ENCODE data around the gene SEC61A2.

Gene SEC61A2

DNA sequence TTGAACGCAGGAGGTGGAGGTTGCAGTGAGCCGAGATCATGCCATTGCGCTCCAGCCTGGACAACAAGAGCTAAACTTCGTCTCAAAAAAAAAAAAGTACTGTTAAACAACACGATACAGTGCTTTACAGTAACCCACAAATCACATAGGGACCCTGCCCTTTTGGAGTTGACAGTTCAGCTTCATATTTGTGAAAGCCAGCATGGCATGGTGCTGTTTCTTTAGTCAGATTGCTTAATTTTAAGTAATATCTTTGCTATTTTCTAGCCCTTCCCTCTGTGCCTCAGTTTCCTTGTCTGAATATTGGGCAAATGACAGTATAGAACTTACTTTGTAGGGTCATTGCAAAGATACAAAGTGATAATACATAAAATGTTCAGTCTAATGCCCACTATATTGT, 71.4 kb downstream of the SEC61A2 start:
- DNase-seq: no peak

DNA sequence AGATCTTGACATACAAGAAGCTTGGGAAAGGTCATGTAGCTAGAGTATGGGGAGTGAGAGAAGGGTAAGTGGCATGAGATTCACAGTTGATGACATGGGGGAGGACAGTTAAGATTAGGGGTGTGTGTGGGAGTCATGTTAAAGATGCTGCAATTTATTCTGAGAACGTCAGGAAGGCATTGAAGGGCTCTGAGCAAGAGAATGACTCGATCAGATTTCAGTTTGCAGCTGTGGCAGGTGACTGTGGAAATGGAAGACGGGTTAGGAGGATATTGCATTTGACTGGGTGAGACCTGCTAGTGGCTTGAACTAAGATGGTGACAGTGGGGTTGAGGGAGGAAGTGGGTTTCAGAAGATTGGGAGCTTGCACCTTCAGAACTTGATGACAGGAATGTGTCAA, 72.1 kb downstream of the SEC61A2 start:
- DNase-seq: no peak

DNA sequence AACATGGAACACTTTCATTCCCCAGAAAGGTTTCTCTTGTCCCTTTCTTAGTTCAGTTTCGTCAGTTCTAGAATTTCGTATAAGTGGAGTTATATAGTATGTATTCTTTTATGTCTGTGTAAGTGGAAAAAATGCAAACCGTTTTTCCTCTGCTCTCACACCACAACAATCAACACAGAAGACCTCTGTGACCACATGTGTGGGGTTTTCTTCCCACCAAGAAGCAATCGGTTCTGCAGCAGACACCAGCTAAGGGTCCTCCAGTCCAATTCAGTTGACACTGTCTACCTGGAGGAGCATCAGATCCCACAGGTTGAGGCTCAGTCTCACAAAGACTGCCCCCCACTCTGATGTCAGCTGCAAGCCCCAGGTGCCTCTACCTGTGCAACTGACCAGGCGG, 72.7 kb downstream of the SEC61A2 start:
- no peak for DNase-seq

DNA sequence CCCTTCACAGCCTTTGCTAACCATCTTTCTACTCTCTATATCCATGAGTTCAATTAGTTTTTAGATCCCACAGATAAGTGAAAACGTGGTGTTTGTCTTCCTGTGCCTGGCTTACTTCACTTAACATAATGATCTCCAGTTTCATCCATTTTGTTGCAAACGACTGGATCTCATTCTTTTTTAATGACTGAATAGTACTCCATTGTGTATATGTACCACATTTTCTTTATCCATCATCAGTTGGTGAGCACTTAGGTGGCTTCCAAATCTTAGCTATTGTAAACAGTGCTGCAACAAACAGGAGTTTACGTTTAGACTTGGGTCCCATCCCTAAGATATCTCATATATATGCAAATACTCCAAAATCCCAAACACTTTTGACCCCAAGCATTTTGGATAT, 75.6 kb downstream of the SEC61A2 start:
- no peak for DNase-seq

DNA sequence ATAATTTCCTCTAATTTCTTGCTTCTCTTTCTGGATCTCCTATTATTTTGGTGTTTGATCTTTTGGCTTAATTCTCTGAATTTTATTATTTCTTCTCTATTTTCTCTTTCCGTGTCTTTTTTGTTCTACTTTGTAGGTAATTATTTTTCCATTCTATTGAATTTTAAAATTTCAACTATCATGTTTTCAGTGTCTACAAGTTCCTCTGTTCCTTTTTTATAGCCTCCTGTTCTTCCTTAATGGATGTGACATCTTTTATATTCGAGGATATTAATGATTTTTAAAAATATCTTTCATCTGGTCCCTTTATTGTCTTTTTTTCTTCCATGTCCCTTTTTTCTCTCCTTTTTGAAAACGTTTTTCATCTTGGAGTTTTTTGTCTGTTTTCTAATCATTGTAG, 77.6 kb downstream of the SEC61A2 start:
- no peak for DNase-seq

DNA sequence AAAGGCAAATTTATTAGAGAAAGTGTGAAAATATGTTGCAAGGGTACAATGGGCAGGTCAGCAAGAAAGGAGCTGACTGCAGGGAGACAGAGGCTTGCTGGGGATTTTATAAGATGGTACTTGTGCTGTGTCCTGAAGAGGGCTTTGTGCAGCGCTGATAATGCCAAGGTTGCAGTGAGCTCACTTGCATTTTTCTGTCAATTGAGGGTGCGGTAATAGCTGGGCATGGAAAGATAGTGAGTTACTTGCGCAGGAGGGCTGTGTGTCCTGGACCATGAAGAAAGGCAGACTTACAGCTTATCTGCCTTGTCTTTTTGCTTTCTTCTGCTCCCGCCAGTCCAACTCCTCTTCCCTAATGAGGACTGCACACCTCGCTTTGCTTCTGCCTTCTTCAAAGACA, 79.0 kb downstream of the SEC61A2 start:
- no peak for DNase-seq

DNA sequence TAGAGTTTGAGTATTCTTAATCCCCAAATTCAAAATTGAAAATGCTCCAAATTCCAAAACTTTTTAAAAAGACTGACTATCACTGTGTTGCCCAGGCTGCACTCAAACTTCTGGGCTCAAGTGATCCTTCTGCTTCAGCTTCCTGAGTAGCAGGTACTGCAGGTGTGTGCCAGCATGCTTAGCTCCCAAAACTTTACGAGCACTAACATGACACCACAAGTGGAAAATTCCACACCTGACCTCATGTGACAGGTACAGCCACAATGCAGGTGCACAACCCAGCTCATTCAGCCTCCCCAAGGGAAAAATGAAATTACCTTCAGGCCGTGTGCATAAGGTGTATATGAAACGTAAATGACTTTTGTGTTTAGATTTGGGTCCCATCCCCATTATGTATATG, 83.0 kb downstream of the SEC61A2 start:
- no peak for DNase-seq

DNA sequence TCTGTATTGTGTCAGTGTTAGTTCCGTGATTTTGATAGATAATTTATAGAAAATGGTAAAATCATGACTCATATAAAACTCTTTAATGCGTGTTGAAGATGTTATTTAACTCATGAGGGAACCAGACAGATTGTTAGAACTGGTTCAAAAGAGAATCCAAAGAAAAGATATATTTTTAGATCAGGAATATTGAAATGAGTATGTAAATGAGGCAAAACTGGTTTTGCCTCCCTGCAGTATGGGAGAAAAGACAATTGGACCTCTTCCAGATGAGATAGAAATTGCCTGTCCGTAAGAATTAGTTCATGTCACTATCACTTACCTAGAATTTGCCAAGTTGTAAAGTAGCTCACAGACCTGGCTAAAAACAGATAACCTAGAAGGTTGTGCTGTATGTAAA, 84.1 kb downstream of the SEC61A2 start:
- DNase-seq: no peak

DNA sequence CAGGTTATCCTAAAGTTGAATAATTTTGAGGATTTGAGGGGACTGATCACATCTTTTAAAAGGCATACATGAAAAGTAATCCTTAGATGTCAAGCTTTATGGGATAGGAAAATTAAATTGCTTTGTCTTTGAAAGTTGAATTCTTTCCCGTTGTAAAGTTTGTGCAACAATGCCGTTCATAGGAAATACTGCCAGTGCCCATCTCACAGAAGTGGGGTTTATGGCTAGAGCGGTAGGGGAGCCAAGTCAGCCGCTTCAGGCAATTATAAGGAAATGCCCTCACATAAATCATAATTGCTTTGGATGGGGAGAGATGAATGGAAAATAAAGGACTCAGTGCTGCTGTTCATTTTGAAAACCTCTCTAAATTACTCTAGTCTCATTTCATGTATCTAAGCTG, 84.6 kb downstream of the SEC61A2 start:
- DNase-seq: no peak

DNA sequence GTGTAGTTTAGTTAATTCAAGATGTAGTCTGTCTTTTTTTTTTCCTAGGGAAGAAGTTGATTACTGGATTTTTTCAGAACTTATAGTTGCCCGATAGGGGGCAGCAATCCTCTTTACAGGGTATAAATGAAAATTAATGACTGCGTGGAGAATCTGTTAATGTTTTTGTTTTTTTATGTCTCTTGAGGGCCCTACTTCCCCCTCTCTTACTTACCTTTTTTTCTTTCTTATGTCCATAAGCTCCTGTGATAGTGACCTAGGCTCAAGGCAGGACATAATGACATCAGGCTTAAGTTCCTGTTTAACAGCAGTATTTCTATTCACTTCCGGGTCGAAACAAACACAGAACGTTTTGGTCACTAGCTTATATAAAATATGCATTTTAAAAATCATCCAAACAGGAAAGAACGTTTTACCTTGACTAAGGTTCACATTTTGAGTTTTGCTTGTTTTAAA, 85.3 kb downstream of the SEC61A2 start:
- peak in 1 of 2 donors; percentile 45 for DNase-seq
